Raji (cell line): Measurements from ENCODE around the gene RAP1GAP.

ENCODE experiments used
- POLR2A ChIP-seq: IDR thresholded peaks from 2 replicates; pipeline ENCODE4 v1.6.1; 2011; ENCODE audit warnings: low read depth, low read length, control low read depth; ENCODE audit not compliant: insufficient read depth

Gene RAP1GAP

GRCh38 chr1:21618561-21619374, 50.4 kb downstream of the RAP1GAP start:
- no peak for TF ChIP-seq POLR2A

GRCh38 chr1:21618059-21618458, 51.1 kb downstream of the RAP1GAP start:
- TF ChIP-seq POLR2A, result no peak

- TF ChIP-seq POLR2A, result no peak
Observed at GRCh38 chr1:21617126-21617738, 51.9 kb downstream of the RAP1GAP start.

- TF ChIP-seq POLR2A, result no peak
Observed at GRCh38 chr1:21616372-21616771, 52.8 kb downstream of the RAP1GAP start.

- TF ChIP-seq POLR2A, result no peak
Observed at GRCh38 chr1:21614419-21615115, 54.6 kb downstream of the RAP1GAP start.

- no peak for TF ChIP-seq POLR2A
Observed at GRCh38 chr1:21613072-21613867, 55.9 kb downstream of the RAP1GAP start.

GRCh38 chr1:21612057-21612456, 57.1 kb downstream of the RAP1GAP start:
- TF ChIP-seq POLR2A, result no peak

- no peak for TF ChIP-seq POLR2A
Observed at GRCh38 chr1:21610989-21611785, 58.0 kb downstream of the RAP1GAP start.

GRCh38 chr1:21610027-21610426, 59.1 kb downstream of the RAP1GAP start:
- TF ChIP-seq POLR2A, result no peak

GRCh38 chr1:21608798-21609197, 60.4 kb downstream of the RAP1GAP start:
- no peak for TF ChIP-seq POLR2A

- TF ChIP-seq POLR2A, result no peak
Observed at GRCh38 chr1:21607549-21608529, 61.3 kb downstream of the RAP1GAP start.

GRCh38 chr1:21605964-21606705, 63.0 kb downstream of the RAP1GAP start:
- TF ChIP-seq POLR2A, result no peak
